H9 (cell line): ENCODE results near the gene AP1G2. TPM values are rescaled to one million over a fixed set of nuclear protein-coding genes. Genes with fewer than 3 reads are reported as not detected.

Source experiments
- DNase-seq: peaks from one replicate; pipeline ENCODE4 v3.0.0-alpha.2; 2017
- H2AFZ ChIP-seq: one replicate; pipeline ENCODE4 v1.6.1; 2013; ENCODE audit warnings: mild to moderate bottlenecking, low read length, control low read depth, moderate library complexity
- H2AK5ac ChIP-seq: 2 replicates; pipeline ENCODE4 v1.6.1; 2013; ENCODE audit warnings: low read length, control low read depth, mixed read lengths; ENCODE audit not compliant: insufficient read length
- H2BK120ac ChIP-seq: one replicate; pipeline ENCODE4 v1.6.1; 2013; ENCODE audit warnings: low read depth, mild to moderate bottlenecking, low read length, control low read depth, inconsistent platforms; ENCODE audit not compliant: poor library complexity, severe bottlenecking
- H2BK12ac ChIP-seq: 2 replicates; pipeline ENCODE4 v1.6.1; 2013; ENCODE audit warnings: low read length, control low read depth, mixed read lengths, low read depth; ENCODE audit not compliant: insufficient read length
- H2BK15ac ChIP-seq: 2 replicates; pipeline ENCODE4 v1.6.1; 2013; ENCODE audit warnings: low read depth, low read length, control low read depth
- H2BK20ac ChIP-seq: one replicate; pipeline ENCODE4 v1.6.1; 2013; ENCODE audit warnings: low read depth, mild to moderate bottlenecking, low read length, control low read depth, inconsistent platforms; ENCODE audit not compliant: poor library complexity, severe bottlenecking
- H2BK5ac ChIP-seq: 2 replicates; pipeline ENCODE4 v1.6.1; 2013; ENCODE audit warnings: low read length, control low read depth, mixed read lengths; ENCODE audit not compliant: insufficient read length
- H3K14ac ChIP-seq: 2 replicates; pipeline ENCODE4 v1.6.1; 2013; ENCODE audit warnings: low read length, control low read depth; ENCODE audit not compliant: insufficient read depth
- H3K18ac ChIP-seq: 2 replicates; pipeline ENCODE4 v1.6.1; 2013; ENCODE audit warnings: low read depth, mild to moderate bottlenecking, mixed read lengths, low read length, control low read depth; ENCODE audit not compliant: insufficient read length
- H3K23ac ChIP-seq: 2 replicates; pipeline ENCODE4 v1.6.1; 2013; ENCODE audit warnings: low read length, control low read depth, mixed read lengths, low read depth; ENCODE audit not compliant: insufficient read length
- H3K23me2 ChIP-seq: 2 replicates; pipeline ENCODE4 v1.6.1; 2013; ENCODE audit warnings: low read depth, mild to moderate bottlenecking, mixed read lengths, low read length, control low read depth; ENCODE audit not compliant: insufficient read length, poor library complexity, severe bottlenecking
- H3K27ac ChIP-seq: 2 replicates; pipeline ENCODE4 v1.5.1; 2013; ENCODE audit warnings: low read length, control low read depth, mixed read lengths, low read depth; ENCODE audit not compliant: insufficient read length
- H3K27me3 ChIP-seq: 2 replicates; pipeline ENCODE4 v1.6.1; 2013; ENCODE audit warnings: low read length, control low read depth, inconsistent platforms; ENCODE audit not compliant: insufficient read depth
- H3K4ac ChIP-seq: 2 replicates; pipeline ENCODE4 v1.6.1; 2013; ENCODE audit warnings: low read depth, mild to moderate bottlenecking, control low read depth, inconsistent platforms, low read length, moderate library complexity
- H3K4me1 ChIP-seq: 2 replicates; pipeline ENCODE4 v1.6.1; 2013; ENCODE audit warnings: low read length, control low read depth, inconsistent platforms; ENCODE audit not compliant: insufficient read depth
- H3K4me2 ChIP-seq: 2 replicates; pipeline ENCODE4 v1.6.1; 2013; ENCODE audit warnings: low read length, control low read depth, mixed read lengths; ENCODE audit not compliant: insufficient read length, insufficient read depth
- H3K56ac ChIP-seq: 2 replicates; pipeline ENCODE4 v1.6.1; 2013; ENCODE audit warnings: low read depth, mild to moderate bottlenecking, mixed read lengths, low read length, control low read depth; ENCODE audit not compliant: insufficient read length
- H3K79me1 ChIP-seq: 2 replicates; pipeline ENCODE4 v1.6.1; 2013; ENCODE audit warnings: low read depth, mild to moderate bottlenecking, moderate library complexity, low read length, control low read depth, inconsistent platforms; ENCODE audit not compliant: insufficient read depth, poor library complexity, severe bottlenecking
- H3K79me2 ChIP-seq: 2 replicates; pipeline ENCODE4 v1.6.1; 2013; ENCODE audit warnings: low read length, control low read depth, inconsistent platforms; ENCODE audit not compliant: insufficient read depth
- H3K9ac ChIP-seq: 2 replicates; pipeline ENCODE4 v1.6.1; 2013; ENCODE audit warnings: low read length, control low read depth, mixed read lengths; ENCODE audit not compliant: insufficient read length; ENCODE audit errors: extremely low read depth
- H3K9me3 ChIP-seq: one replicate; pipeline ENCODE4 v1.6.1; 2013; ENCODE audit warnings: low read depth, low read length, inconsistent platforms; ENCODE audit not compliant: control insufficient read depth
- H3T11ph ChIP-seq: one replicate; pipeline ENCODE4 v1.6.1; 2013; ENCODE audit warnings: mild to moderate bottlenecking, low read length, control low read depth, inconsistent platforms
- H4K20me1 ChIP-seq: one replicate; pipeline ENCODE4 v1.6.1; 2013; ENCODE audit not compliant: control insufficient read depth, insufficient read length, insufficient read depth
- H4K5ac ChIP-seq: 2 replicates; pipeline ENCODE4 v1.6.1; 2013; ENCODE audit warnings: low read depth, mild to moderate bottlenecking, mixed read lengths, low read length, control low read depth; ENCODE audit not compliant: insufficient read length
- H4K8ac ChIP-seq: replicated peaks from 2 replicates; pipeline ENCODE4 v1.6.1; 2013; ENCODE audit warnings: low read length, control low read depth, mixed read lengths, low read depth; ENCODE audit not compliant: insufficient read length
- H4K91ac ChIP-seq: 2 replicates; pipeline ENCODE4 v1.6.1; 2013; ENCODE audit warnings: low read depth, mild to moderate bottlenecking, moderate library complexity, mixed read lengths, low read length, control low read depth; ENCODE audit not compliant: insufficient read length
- H3K27ac Mint-ChIP-seq, 3 experiments: 2 replicates in 2 of 3; 3 replicates in 1 of 3; pipeline ENCODE4 v1.8.0; 2020 to 2021; ENCODE audit warnings: mixed read lengths in 3 of 3, mild to moderate bottlenecking in 1 of 3, moderate library complexity in 1 of 3
- H3K27me3 Mint-ChIP-seq: 2 replicates; pipeline ENCODE4 v1.8.0; 2021; ENCODE audit warnings: low read depth, mild to moderate bottlenecking, moderate library complexity, mixed read lengths
- H3K36me3 Mint-ChIP-seq, 3 experiments: 2 replicates in 2 of 3; 3 replicates in 1 of 3; pipeline ENCODE4 v1.8.0; 2020 to 2021; ENCODE audit warnings: low read depth in 3 of 3, mixed read lengths in 3 of 3; ENCODE audit not compliant: insufficient read depth in 1 of 3
- H3K4me1 Mint-ChIP-seq, 2 experiments: 2 replicates each; pipeline ENCODE4 v1.8.0; 2020; ENCODE audit warnings: mixed read lengths in 2 of 2
- H3K4me3 Mint-ChIP-seq, 2 experiments: 2 replicates in 1 of 2; 3 replicates in 1 of 2; pipeline ENCODE4 v1.8.0; 2020 to 2021; ENCODE audit warnings: mild to moderate bottlenecking in 2 of 2, mixed read lengths in 2 of 2, moderate library complexity in 1 of 2
- H3K9me3 Mint-ChIP-seq, 2 experiments: 2 replicates in 1 of 2; 3 replicates in 1 of 2; pipeline ENCODE4 v1.8.0; 2020; ENCODE audit warnings: mild to moderate bottlenecking in 2 of 2, mixed read lengths in 2 of 2, moderate library complexity in 1 of 2
- CTCF ChIP-seq: fragments of 200-600 bp; sonication (generic); conservative IDR thresholded peaks from 3 replicates; pipeline ENCODE4 v1.8.0; 2021; ENCODE audit warnings: antibody characterized with exemption, mild to moderate bottlenecking
- WGBS: extraction: QIAGEN DNeasy Blood & Tissue Kit; methylation state at CpG from one replicate; pipeline ENCODE4 v1.1.7; 2013; ENCODE audit warnings: missing lambda C conversion rate, low lambda C conversion rate, mixed read lengths; ENCODE audit not compliant: insufficient read length; ENCODE audit errors: extremely low coverage; 5-methylcytosine and 5-hydroxymethylcytosine counted together
- total RNA-seq: library from RNA; stranded (reverse); gene quantifications from 2 replicates; pipeline ENCODE4 v1.2.1, GENCODE V29; 2021

AP1G2 gene
- total RNA-seq, 1 experiment from 2014 or later = 107 TPM

GRCh38 chr14:23600806-23601205, 33.2 kb upstream of the AP1G2 start:
- H3K9me3 ChIP-seq = no peaks in the 10 kb centered on the region
- WGBS = no CpG with 5 or more reads among the region's 1 CpG
- H3T11ph ChIP-seq = no peak overlapping the region
- H2BK15ac ChIP-seq = no peak overlapping the region
- H2BK12ac ChIP-seq = no peak overlapping the region
- peaks cover 2% of the 10 kb centered on the region for H3K27me3 Mint-ChIP-seq
- no peaks in the 10 kb centered on the region for H3K27me3 ChIP-seq
- H3K23me2 ChIP-seq = no peaks in the 10 kb centered on the region
- peaks cover 2 to 26% of the 10 kb centered on the region in 2 experiments; a peak in 2 of 5 replicates for H3K9me3 Mint-ChIP-seq
- no peak overlapping the region for H2AK5ac ChIP-seq
- no peak overlapping the region for H2BK120ac ChIP-seq
- no peak overlapping the region for H3K4me2 ChIP-seq
- H2BK5ac ChIP-seq = no peak overlapping the region
- H3K79me2 ChIP-seq = no peaks in the 10 kb centered on the region
- H3K4me3 Mint-ChIP-seq = no peak overlapping the region
- TF ChIP-seq CTCF = no peak
- H3K79me1 ChIP-seq = no peaks in the 10 kb centered on the region
- no peaks in the 10 kb centered on the region for H4K20me1 ChIP-seq
- H3K27ac Mint-ChIP-seq = no peak overlapping the region
- no peaks in the 10 kb centered on the region for H3K4me1 Mint-ChIP-seq
- no peak overlapping the region for H3K27ac ChIP-seq
- no peak overlapping the region for H4K5ac ChIP-seq
- H2BK20ac ChIP-seq = no peak overlapping the region
- H3K9ac ChIP-seq = no peak overlapping the region
- H3K36me3 Mint-ChIP-seq = no peaks in the 10 kb centered on the region
- no peak overlapping the region for H3K18ac ChIP-seq
- H2AFZ ChIP-seq = no peak overlapping the region
- H4K91ac ChIP-seq = no peak overlapping the region
- no peak overlapping the region for H3K4ac ChIP-seq
- no peak overlapping the region for H3K14ac ChIP-seq
- no peak for DNase-seq
- no peak overlapping the region for H3K56ac ChIP-seq
- no peak overlapping the region for H4K8ac ChIP-seq
- no peaks in the 10 kb centered on the region for H3K4me1 ChIP-seq
- H3K23ac ChIP-seq = no peak overlapping the region
